MM.1S (cell line): ENCODE measurements around the gene EGFLAM.

Experiments used
- EZH2phosphoT487 ChIP-seq: fragments of 300-600 bp; sonication (generic); IDR thresholded peaks from 2 replicates; pipeline ENCODE4 v1.6.1; 2018; ENCODE audit warnings: antibody characterized with exemption, low read length
- TF ChIP-seq, protein P1 (sequence below): fragments of 300-600 bp; sonication (generic); IDR thresholded peaks from 2 replicates; pipeline ENCODE4 v1.5.1; 2016; ENCODE audit warnings: antibody characterized with exemption, low read length, mixed read lengths

DNA sequence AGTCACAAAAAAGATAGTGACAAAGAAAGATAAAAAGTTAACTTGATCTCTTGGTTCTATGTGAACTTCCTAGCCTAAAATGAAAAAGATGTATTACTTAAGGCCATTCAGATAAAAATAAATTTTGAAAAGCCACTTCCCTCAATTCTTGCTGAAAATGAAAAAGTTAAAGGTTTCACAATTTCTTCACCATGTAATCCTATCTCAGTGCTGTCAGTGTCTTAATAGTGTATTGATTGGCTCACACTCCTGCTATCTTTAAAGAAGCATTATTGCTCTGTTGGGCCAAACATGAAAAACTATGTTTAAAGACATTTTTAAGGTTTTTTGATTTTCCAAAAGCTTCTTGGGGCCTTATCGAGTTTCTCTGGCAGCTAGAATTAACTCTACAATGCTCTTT is 18.1 kb upstream of the EGFLAM start:
- TF ChIP-seq, protein P1, sequence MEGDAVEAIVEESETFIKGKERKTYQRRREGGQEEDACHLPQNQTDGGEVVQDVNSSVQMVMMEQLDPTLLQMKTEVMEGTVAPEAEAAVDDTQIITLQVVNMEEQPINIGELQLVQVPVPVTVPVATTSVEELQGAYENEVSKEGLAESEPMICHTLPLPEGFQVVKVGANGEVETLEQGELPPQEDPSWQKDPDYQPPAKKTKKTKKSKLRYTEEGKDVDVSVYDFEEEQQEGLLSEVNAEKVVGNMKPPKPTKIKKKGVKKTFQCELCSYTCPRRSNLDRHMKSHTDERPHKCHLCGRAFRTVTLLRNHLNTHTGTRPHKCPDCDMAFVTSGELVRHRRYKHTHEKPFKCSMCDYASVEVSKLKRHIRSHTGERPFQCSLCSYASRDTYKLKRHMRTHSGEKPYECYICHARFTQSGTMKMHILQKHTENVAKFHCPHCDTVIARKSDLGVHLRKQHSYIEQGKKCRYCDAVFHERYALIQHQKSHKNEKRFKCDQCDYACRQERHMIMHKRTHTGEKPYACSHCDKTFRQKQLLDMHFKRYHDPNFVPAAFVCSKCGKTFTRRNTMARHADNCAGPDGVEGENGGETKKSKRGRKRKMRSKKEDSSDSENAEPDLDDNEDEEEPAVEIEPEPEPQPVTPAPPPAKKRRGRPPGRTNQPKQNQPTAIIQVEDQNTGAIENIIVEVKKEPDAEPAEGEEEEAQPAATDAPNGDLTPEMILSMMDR, result no peak
- TF ChIP-seq EZH2phosphoT487, result no peak
